Endodermal cell (in vitro differentiated cells): Measurements from ENCODE around the gene FARP1. TPM values are rescaled to one million over a fixed set of nuclear protein-coding genes. Genes with fewer than 3 reads are reported as not detected.

Experiments
- DNase-seq: peaks from one replicate; pipeline ENCODE4 v3.0.0-alpha.2; 2017
- H3K27ac ChIP-seq: 2 replicates; pipeline ENCODE4 v1.5.1; 2013; ENCODE audit warnings: mild to moderate bottlenecking, low read depth, low read length, moderate library complexity
- H3K27me3 ChIP-seq: 2 replicates; pipeline ENCODE4 v1.6.1; 2013; ENCODE audit warnings: mild to moderate bottlenecking, low read length, moderate library complexity; ENCODE audit not compliant: insufficient read depth, control insufficient read depth, poor library complexity, severe bottlenecking
- H3K36me3 ChIP-seq: 2 replicates; pipeline ENCODE4 v1.7.0; 2013; ENCODE audit warnings: mild to moderate bottlenecking, low read length, moderate library complexity; ENCODE audit not compliant: control insufficient read depth, insufficient read depth
- H3K4me1 ChIP-seq: one replicate; pipeline ENCODE4 v1.7.0; 2013; ENCODE audit warnings: low read length; ENCODE audit not compliant: control insufficient read depth, insufficient read depth
- H3K4me3 ChIP-seq: 2 replicates; pipeline ENCODE4 v1.5.1; 2013; ENCODE audit warnings: mild to moderate bottlenecking, low read length, moderate library complexity
- H3K9ac ChIP-seq: 2 replicates; pipeline ENCODE4 v1.6.1; 2013; ENCODE audit warnings: mild to moderate bottlenecking, low read length, moderate library complexity; ENCODE audit not compliant: poor library complexity, severe bottlenecking; ENCODE audit errors: extremely low read depth
- H3K9me3 ChIP-seq: 2 replicates; pipeline ENCODE4 v1.6.1; 2013; ENCODE audit warnings: mild to moderate bottlenecking, low read length, moderate library complexity; ENCODE audit not compliant: control insufficient read depth
- H3K27ac Mint-ChIP-seq: 2 replicates; pipeline ENCODE4 v1.8.0; 2020; ENCODE audit warnings: mixed read lengths
- H3K27me3 Mint-ChIP-seq: 2 replicates; pipeline ENCODE4 v1.8.0; 2021; ENCODE audit warnings: mild to moderate bottlenecking, mixed read lengths; ENCODE audit not compliant: insufficient read depth
- H3K36me3 Mint-ChIP-seq: 2 replicates; pipeline ENCODE4 v1.8.0; 2020; ENCODE audit warnings: low read depth, mixed read lengths
- H3K4me1 Mint-ChIP-seq: 2 replicates; pipeline ENCODE4 v1.8.0; 2020; ENCODE audit warnings: mixed read lengths
- H3K4me3 Mint-ChIP-seq: 2 replicates; pipeline ENCODE4 v1.8.0; 2020; ENCODE audit warnings: mild to moderate bottlenecking, moderate library complexity, mixed read lengths
- H3K9me3 Mint-ChIP-seq: 2 replicates; pipeline ENCODE4 v1.8.0; 2020; ENCODE audit warnings: mild to moderate bottlenecking, mixed read lengths
- CTCF ChIP-seq: fragments of 200-600 bp; sonication (generic); conservative IDR thresholded peaks from 2 replicates; pipeline ENCODE4 v1.5.0; 2021; ENCODE audit warnings: antibody characterized with exemption, mild to moderate bottlenecking
- WGBS, 2 experiments: methylation state at CpG; one replicate each; pipeline versions ENCODE4 v1.1.5 to v1.1.7; 2013; ENCODE audit warnings: missing lambda C conversion rate in 2 of 2, mixed read lengths in 1 of 2; ENCODE audit not compliant: insufficient coverage in 1 of 2, insufficient read length in 1 of 2; 5-methylcytosine and 5-hydroxymethylcytosine counted together
- total RNA-seq, 2 donors: library from RNA; stranded (reverse); fragmentation: NEBNext Ultra II Directional in 1 of 2; extraction: Animal tissue kit (Norgen Biotek cat#: 25700) in 1 of 2; gene quantifications; 2 replicates in 1 of 2; 3 replicates in 1 of 2; pipeline ENCODE4 v1.2.1, GENCODE V29; 2021

Gene FARP1
- total RNA-seq, 2 donors from 2014 or later, result 237 to 319 TPM

GRCh38 chr13:98332222-98332621, 189.3 kb downstream of the FARP1 start:
- Mint-ChIP-seq H3K36me3 (peaks cover 36% of the 10 kb centered on the region), H3K4me3 (no peak overlapping the region), H3K27ac (no peak overlapping the region), H3K27me3 (no peaks in the 10 kb centered on the region), H3K4me1 (peaks cover 37% of the 10 kb centered on the region), H3K9me3 (peaks cover 11% of the 10 kb centered on the region)
- peak; percentile 23 for DNase-seq
- Histone ChIP-seq H3K27me3 (no peaks in the 10 kb centered on the region), H3K27ac (no peak overlapping the region), H3K4me3 (no peak overlapping the region), H3K9ac (no peak overlapping the region), H3K9me3 (peaks cover 23% of the 10 kb centered on the region), H3K36me3 (peaks cover 56% of the 10 kb centered on the region), H3K4me1 (peaks cover 16% of the 10 kb centered on the region)
- TF ChIP-seq CTCF, result no peak
- WGBS, 2 experiments, result 82 to 100% methylated on average over 1 of the region's 2 CpGs

GRCh38 chr13:98332691-98333090, 189.8 kb downstream of the FARP1 start:
- TF ChIP-seq CTCF, result no peak
- peaks cover 36% of the 10 kb centered on the region for H3K36me3 Mint-ChIP-seq
- Histone ChIP-seq H3K4me3 (no peak overlapping the region), H3K27me3 (no peaks in the 10 kb centered on the region), H3K36me3 (peaks cover 56% of the 10 kb centered on the region), H3K9me3 (peaks cover 23% of the 10 kb centered on the region), H3K4me1 (peaks cover 13% of the 10 kb centered on the region), H3K27ac (no peak overlapping the region), H3K9ac (no peak overlapping the region)
- peak overlapping the region; percentile 74 for H3K27ac Mint-ChIP-seq
- WGBS, 2 experiments, result 85 to 89% methylated on average over 5 of the region's 5 CpGs
- peaks cover 11% of the 10 kb centered on the region for H3K9me3 Mint-ChIP-seq
- H3K27me3 Mint-ChIP-seq, result no peaks in the 10 kb centered on the region
- H3K4me3 Mint-ChIP-seq, result no peak overlapping the region
- peaks cover 35% of the 10 kb centered on the region for H3K4me1 Mint-ChIP-seq
- DNase-seq, result peak; percentile 37

GRCh38 chr13:98333486-98333885, 190.6 kb downstream of the FARP1 start:
- no peak overlapping the region for H3K9ac ChIP-seq
- TF ChIP-seq CTCF, result no peak
- peaks cover 56% of the 10 kb centered on the region for H3K36me3 ChIP-seq
- H3K4me3 ChIP-seq, result no peak overlapping the region
- peaks cover 34% of the 10 kb centered on the region for H3K4me1 Mint-ChIP-seq
- peak; percentile 35 for DNase-seq
- H3K27ac ChIP-seq, result no peak overlapping the region
- H3K27me3 ChIP-seq, result no peaks in the 10 kb centered on the region
- peaks cover 11% of the 10 kb centered on the region for H3K9me3 Mint-ChIP-seq
- peak overlapping the region; percentile 45 for H3K27ac Mint-ChIP-seq
- WGBS, 2 experiments, result 73 to 90% methylated on average over 8 to 12 of the region's 12 CpGs
- peaks cover 6% of the 10 kb centered on the region for H3K4me1 ChIP-seq
- H3K9me3 ChIP-seq, result peaks cover 23% of the 10 kb centered on the region
- H3K36me3 Mint-ChIP-seq, result peaks cover 42% of the 10 kb centered on the region
- no peak overlapping the region for H3K4me3 Mint-ChIP-seq
- H3K27me3 Mint-ChIP-seq, result no peaks in the 10 kb centered on the region
